ENCODE results near the gene HOXB2. TPM values are rescaled to one million over a fixed set of nuclear protein-coding genes. Genes with fewer than 3 reads are reported as not detected.

The HOXB2 gene
- total and polyA plus RNA-seq, 2 donors (not counting 1 experiment from before 2014, with no cell fraction given) = 6.1 to 9.2 TPM

GRCh38 chr17:48520631-48521079, 24.3 kb downstream of the HOXB2 start:
- Histone ChIP-seq H3K9me3 (ENCODE audit: control extremely low read depth in 1 of 3, control insufficient read depth in 2 of 3, insufficient read depth in 1 of 3, low read length in 2 of 3) (no peaks in the 10 kb centered on the region), H2AFZ (ENCODE audit: insufficient read depth, low read depth, low read length, poor library complexity, severe bottlenecking) (no peak overlapping the region), H3K27ac (ENCODE audit: low read length in 2 of 2) (no peak overlapping the region), H4K20me1 (ENCODE audit: control insufficient read depth, insufficient read depth, low read length, poor library complexity, severe bottlenecking) (no peaks in the 10 kb centered on the region), H3K27me3 (replicated peaks in 1 of 4; ENCODE audit: control extremely low read depth in 1 of 4, control insufficient read depth in 3 of 4, insufficient read depth in 4 of 4, low read length in 3 of 4) (peaks cover 0 to 30% (median 12%) of the 10 kb centered on the region in 4 experiments), H3K4me1 (ENCODE audit: control insufficient read depth in 2 of 2, insufficient read depth in 2 of 2, low read length in 2 of 2) (peaks cover 3 to 6% of the 10 kb centered on the region in 2 donors), H3K79me2 (ENCODE audit: control insufficient read depth, insufficient read depth, low read length) (no peaks in the 10 kb centered on the region), H3K4me3 (ENCODE audit: control extremely low read depth in 1 of 5, extremely low read depth in 1 of 5, insufficient read depth in 1 of 5, low read depth in 2 of 5, low read length in 4 of 5) (no peak overlapping the region), H3K9ac (ENCODE audit: low read length) (no peak overlapping the region), H3K36me3 (replicated peaks in 1 of 2; ENCODE audit: control extremely low read depth in 1 of 2, control insufficient read depth in 1 of 2, extremely low read depth in 1 of 2, insufficient read depth in 2 of 2, low read length in 1 of 2) (no peaks in the 10 kb centered on the region), H3K4me2 (replicated peaks; ENCODE audit: low read depth, low read length, poor library complexity, severe bottlenecking) (no peak overlapping the region)
- no CpG with 5 or more reads among the region's 1 CpG for WGBS (ENCODE audit: insufficient coverage)
- Mint-ChIP-seq H3K4me1 (peaks cover 5% of the 10 kb centered on the region), H3K4me3 (no peak overlapping the region), H3K27me3 (peaks cover 64% of the 10 kb centered on the region), H3K27ac (no peak overlapping the region), H3K9me3 (ENCODE audit: insufficient read depth) (no peaks in the 10 kb centered on the region)
- intact Hi-C loops (cut with micrococcal nuclease) = no loop called here
- no peak for DNase-seq
- ChIA-PET POLR2A (no interaction called here), CTCF (no interaction called here)
- ATAC-seq (ENCODE audit: low read depth) = no peak
- TF ChIP-seq CTCF (IDR thresholded peaks at IDR 0.05) = no peak

DNA sequence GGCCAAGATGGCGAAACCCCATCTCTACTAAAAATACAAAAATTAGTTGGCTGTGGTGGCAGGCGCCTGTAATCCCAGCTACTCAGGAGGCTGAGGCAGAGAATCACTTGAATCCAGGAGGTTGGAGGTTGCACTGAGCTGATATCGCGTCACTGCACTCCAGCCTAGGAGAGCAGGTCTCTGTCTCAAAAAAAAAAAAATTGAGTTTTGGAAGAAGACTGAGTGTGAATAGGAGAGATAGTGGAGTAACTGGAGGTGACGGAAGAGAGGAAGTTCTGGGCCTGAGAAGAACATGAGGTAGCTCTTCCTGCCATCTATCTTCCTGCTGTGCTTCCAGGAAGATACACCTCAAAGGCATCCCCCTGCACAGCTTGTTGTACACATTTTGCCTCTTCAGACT, 25.5 kb downstream of the HOXB2 start:
- Mint-ChIP-seq H3K9me3 (ENCODE audit: insufficient read depth) (no peaks in the 10 kb centered on the region), H3K27ac (no peak overlapping the region), H3K4me3 (no peak overlapping the region), H3K4me1 (peaks cover 6% of the 10 kb centered on the region), H3K27me3 (peaks cover 63% of the 10 kb centered on the region)
- no peak for DNase-seq
- ChIA-PET POLR2A (no interaction called here), CTCF (no interaction called here)
- Histone ChIP-seq H3K27ac (ENCODE audit: low read length in 2 of 2) (no peak overlapping the region), H3K9ac (ENCODE audit: low read length) (no peak overlapping the region), H3K79me2 (ENCODE audit: control insufficient read depth, insufficient read depth, low read length) (no peaks in the 10 kb centered on the region), H3K27me3 (replicated peaks in 1 of 4; ENCODE audit: control extremely low read depth in 1 of 4, control insufficient read depth in 3 of 4, insufficient read depth in 4 of 4, low read length in 3 of 4) (peaks cover 0 to 24% (median 14%) of the 10 kb centered on the region in 4 experiments), H3K4me2 (replicated peaks; ENCODE audit: low read depth, low read length, poor library complexity, severe bottlenecking) (no peak overlapping the region), H3K9me3 (ENCODE audit: control extremely low read depth in 1 of 3, control insufficient read depth in 2 of 3, insufficient read depth in 1 of 3, low read length in 2 of 3) (no peaks in the 10 kb centered on the region), H3K4me3 (ENCODE audit: control extremely low read depth in 1 of 5, extremely low read depth in 1 of 5, insufficient read depth in 1 of 5, low read depth in 2 of 5, low read length in 4 of 5) (no peak overlapping the region), H2AFZ (ENCODE audit: insufficient read depth, low read depth, low read length, poor library complexity, severe bottlenecking) (no peak overlapping the region), H3K36me3 (replicated peaks in 1 of 2; ENCODE audit: control extremely low read depth in 1 of 2, control insufficient read depth in 1 of 2, extremely low read depth in 1 of 2, insufficient read depth in 2 of 2, low read length in 1 of 2) (no peaks in the 10 kb centered on the region), H4K20me1 (ENCODE audit: control insufficient read depth, insufficient read depth, low read length, poor library complexity, severe bottlenecking) (no peaks in the 10 kb centered on the region), H3K4me1 (ENCODE audit: control insufficient read depth in 2 of 2, insufficient read depth in 2 of 2, low read length in 2 of 2) (peaks cover 3 to 6% of the 10 kb centered on the region in 2 donors)
- 91% methylated on average over 4 of the region's 5 CpGs for WGBS (ENCODE audit: insufficient coverage)
- TF ChIP-seq EZH2 (IDR thresholded peaks at IDR 0.05; ENCODE audit: borderline replicate concordance, insufficient read depth, low read depth, low read length, poor library complexity, severe bottlenecking) (no peak), CTCF (IDR thresholded peaks at IDR 0.05) (no peak)
- intact Hi-C loops (cut with micrococcal nuclease) = no loop called here
- ATAC-seq (ENCODE audit: low read depth) = no peak
